T-helper 2 cell treated with Interferon-gamma antibody and Interleukin-4, amounts not matched to agents 5 μg/mL and 100 μg/mL, for 36 hours (primary cell): ENCODE results near the gene CAMK1D.
"Not testable (repeated sequence)": the region's sequence is repeated elsewhere in the genome, so short reads cannot be mapped to it uniquely, and the experiment has no call there.

Source experiments
- DNase-seq: peaks from one replicate; pipeline ENCODE4 v3.0.0; 2021; ENCODE audit warnings: low spot score
- H3K27ac Mint-ChIP-seq: one replicate; pipeline ENCODE4 v1.8.0; 2021; ENCODE audit warnings: mild to moderate bottlenecking, mixed read lengths
- H3K27me3 Mint-ChIP-seq: one replicate; pipeline ENCODE4 v1.8.0; 2021; ENCODE audit warnings: low read depth, mixed read lengths
- H3K36me3 Mint-ChIP-seq: one replicate; pipeline ENCODE4 v1.8.0; 2021; ENCODE audit warnings: low read depth, mixed read lengths
- H3K4me1 Mint-ChIP-seq: one replicate; pipeline ENCODE4 v1.8.0; 2021; ENCODE audit warnings: low read depth, mixed read lengths
- H3K4me3 Mint-ChIP-seq: one replicate; pipeline ENCODE4 v1.8.0; 2022; ENCODE audit warnings: mild to moderate bottlenecking, moderate library complexity, mixed read lengths
- H3K9me3 Mint-ChIP-seq: one replicate; pipeline ENCODE4 v1.8.0; 2021; ENCODE audit warnings: mixed read lengths

CAMK1D gene

DNA sequence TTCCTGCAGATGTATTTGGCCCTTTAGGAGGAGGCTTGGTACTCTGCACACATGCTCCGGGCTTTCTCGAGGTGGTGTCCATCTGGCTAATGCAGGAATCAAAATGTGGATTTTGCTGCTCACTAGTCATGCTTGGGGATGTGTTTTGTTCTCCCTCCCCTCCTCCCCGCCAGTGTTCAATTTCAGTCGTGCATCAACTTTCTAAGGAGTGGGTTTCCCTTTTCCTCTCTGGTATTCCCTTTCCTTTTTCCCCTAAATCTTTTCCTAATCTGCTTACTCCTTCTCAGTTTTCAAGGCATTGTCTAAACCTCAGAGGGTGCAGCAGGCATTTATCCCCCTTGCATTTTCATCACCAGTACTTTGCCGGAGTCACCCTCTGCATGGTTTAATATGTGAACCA is 450.4 kb downstream of the CAMK1D start:
- Mint-ChIP-seq H3K36me3 (no peaks in the 10 kb centered on the region), H3K27ac (no peak overlapping the region), H3K27me3 (no peaks in the 10 kb centered on the region), H3K9me3 (no peaks in the 10 kb centered on the region), H3K4me3 (no peak overlapping the region), H3K4me1 (no peaks in the 10 kb centered on the region)
- DNase-seq: no peak

DNA sequence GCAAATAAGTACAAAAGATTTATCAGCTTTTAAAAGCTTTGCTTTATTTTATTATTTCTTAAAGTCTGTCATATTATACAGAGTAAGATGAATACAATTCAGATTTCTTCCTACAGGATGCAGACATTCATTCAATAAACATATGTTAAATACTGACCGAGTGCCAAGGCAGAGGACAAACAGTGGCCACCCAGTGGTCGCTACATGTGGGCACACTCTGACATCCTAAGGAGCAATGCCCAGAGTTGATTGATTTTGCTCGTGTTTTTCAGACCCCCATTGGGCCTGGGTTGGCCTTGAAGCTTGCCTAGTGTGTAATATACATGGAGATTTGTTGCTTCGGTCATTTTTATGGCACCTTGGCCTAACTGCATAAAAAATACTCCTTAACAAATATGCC is 451.0 kb downstream of the CAMK1D start:
- no peaks in the 10 kb centered on the region for H3K27me3 Mint-ChIP-seq
- H3K9me3 Mint-ChIP-seq: no peaks in the 10 kb centered on the region
- H3K36me3 Mint-ChIP-seq: no peaks in the 10 kb centered on the region
- DNase-seq: no peak
- H3K4me1 Mint-ChIP-seq: no peaks in the 10 kb centered on the region
- no peak overlapping the region for H3K27ac Mint-ChIP-seq
- H3K4me3 Mint-ChIP-seq: no peak overlapping the region

DNA sequence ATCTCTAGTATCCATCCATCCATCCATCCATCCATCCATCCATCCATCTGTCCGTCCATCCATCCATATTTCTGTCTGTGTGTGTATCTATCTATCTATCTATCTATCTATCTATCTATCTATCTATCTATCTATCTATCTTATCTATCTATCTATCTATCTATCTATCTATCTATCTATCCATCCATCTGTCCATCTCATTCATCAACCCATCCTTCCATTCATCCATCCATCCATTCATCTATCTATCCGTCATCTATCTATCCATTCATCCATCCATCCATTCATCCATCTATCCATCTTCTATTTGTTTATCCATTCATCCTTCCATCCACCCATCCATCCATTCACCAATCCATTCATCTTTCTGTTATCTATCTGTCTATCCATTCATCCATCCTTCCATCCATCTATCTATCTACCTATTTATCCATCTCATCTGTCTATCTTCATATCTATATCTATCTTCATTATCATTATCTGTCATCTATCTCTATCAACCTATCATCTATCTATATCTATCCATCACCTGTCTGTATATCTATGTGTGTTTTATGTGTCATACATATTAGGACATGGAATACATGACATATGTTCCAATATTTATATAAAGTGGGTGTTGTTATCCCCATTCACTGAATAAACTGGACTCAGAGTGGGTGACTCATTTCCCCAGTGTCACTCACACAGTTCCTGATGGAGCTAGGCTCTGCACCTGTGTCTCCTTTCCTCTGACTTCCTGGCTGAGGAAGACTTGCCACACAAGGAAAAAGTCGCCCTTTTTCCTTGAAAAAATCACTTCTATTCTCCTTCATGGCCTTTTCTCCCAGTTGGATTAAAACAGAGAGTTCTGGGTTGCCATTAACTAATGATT is 452.1 kb downstream of the CAMK1D start:
- H3K27ac Mint-ChIP-seq: no peak overlapping the region
- no peak for DNase-seq
- H3K4me1 Mint-ChIP-seq: no peaks in the 10 kb centered on the region
- H3K4me3 Mint-ChIP-seq: no peak overlapping the region
- no peaks in the 10 kb centered on the region for H3K9me3 Mint-ChIP-seq
- H3K36me3 Mint-ChIP-seq: no peaks in the 10 kb centered on the region
- no peaks in the 10 kb centered on the region for H3K27me3 Mint-ChIP-seq

DNA sequence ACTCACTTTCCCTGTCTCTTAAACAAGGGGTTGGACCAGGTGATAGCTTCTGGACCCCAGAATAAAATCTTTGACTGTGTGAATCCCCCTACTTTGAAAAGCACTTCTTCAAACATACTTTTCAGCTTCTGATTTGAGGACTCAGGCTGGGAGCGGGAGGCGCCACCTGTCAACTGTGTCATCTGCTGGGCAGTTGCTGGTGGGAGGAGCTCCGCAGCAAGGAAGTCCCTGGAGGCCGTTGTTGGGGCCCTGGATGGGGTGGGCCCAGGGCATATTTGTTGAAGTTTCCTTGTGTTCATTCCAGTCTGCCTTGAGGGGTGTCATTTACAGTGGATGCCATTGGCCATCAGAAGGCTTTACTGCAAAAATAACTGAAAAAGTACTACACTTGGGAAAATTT is 454.4 kb downstream of the CAMK1D start:
- no peak overlapping the region for H3K4me3 Mint-ChIP-seq
- H3K27me3 Mint-ChIP-seq: no peaks in the 10 kb centered on the region
- no peaks in the 10 kb centered on the region for H3K9me3 Mint-ChIP-seq
- no peaks in the 10 kb centered on the region for H3K4me1 Mint-ChIP-seq
- H3K36me3 Mint-ChIP-seq: no peaks in the 10 kb centered on the region
- no peak overlapping the region for H3K27ac Mint-ChIP-seq
- DNase-seq: no peak

DNA sequence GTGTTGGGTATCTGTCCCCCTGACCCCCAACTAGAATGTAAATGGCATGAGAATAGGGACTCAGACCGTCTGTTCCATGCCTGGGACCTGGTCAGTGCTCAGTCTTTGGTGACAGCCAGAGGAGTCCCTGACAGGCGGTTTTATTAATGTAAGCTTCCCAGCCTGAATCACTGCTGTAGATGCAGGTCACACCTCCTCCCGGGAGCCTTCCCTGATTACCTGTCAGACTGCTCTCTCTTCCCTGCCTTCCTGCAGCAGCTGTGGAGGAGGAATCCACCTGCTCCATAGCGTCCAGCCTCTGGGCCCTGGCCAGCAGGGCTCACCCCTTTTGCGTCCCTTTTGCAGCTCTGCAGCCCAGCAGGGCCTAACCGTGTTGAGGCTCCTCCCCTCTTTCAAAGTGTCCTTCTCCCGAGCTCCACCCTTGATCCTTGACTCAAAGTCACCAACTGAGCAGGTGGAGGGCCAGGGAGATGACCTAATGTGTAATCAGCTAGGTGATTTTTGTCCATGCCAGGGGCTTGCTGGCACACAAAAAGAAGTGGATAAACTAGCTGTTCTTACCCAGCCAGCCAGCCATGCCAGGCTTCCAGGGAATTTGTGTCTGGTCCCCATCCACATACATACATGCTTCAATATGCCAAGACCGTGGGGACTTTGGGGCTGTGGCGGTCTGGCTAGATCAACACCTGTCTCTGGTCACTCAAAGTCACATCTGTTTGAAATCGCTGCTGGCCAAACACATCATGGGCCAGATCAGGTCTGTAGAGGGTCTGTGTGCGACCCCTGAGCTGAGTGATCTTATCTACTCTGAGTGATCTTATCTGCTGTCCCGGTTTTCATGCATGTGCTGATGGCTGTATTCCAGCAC is 457.1 kb downstream of the CAMK1D start:
- Mint-ChIP-seq H3K9me3 (no peaks in the 10 kb centered on the region), H3K4me3 (no peak overlapping the region), H3K27me3 (no peaks in the 10 kb centered on the region), H3K27ac (no peak overlapping the region), H3K4me1 (no peaks in the 10 kb centered on the region), H3K36me3 (no peaks in the 10 kb centered on the region)
- no peak for DNase-seq

DNA sequence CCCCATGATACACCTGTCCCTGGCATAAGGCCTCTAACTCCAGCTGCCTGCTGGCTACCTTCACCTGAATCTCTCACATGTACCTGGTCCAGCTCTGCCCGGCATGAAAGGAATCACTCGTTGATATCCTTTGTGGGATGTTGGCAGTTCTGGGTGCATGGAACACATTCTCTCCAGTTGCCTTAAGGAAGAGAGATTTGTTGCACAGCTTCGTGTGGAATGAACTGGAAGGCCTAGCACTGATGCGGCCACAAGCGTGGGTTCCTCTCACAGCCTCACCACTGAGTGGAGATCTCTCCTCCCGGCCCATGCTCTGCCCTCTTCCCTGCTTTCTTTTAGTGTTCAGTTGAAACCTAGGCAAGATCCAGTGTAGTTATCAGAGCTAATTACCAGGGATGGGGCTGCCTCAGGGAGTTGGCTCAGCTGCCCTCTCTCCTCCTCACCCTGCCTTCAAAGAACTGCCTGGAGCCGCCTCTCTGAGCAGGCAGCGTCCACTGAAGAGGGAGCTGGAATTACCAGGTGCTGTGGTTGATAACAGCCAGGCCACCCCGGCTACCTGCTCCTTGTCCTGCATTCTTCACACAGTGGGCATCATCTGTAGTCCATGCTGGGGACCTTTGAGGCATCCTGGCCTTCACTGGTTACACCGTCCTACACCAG is 457.9 kb downstream of the CAMK1D start:
- no peak overlapping the region for H3K27ac Mint-ChIP-seq
- no peaks in the 10 kb centered on the region for H3K27me3 Mint-ChIP-seq
- no peak for DNase-seq
- no peak overlapping the region for H3K4me3 Mint-ChIP-seq
- H3K4me1 Mint-ChIP-seq: no peaks in the 10 kb centered on the region
- H3K36me3 Mint-ChIP-seq: no peaks in the 10 kb centered on the region
- no peaks in the 10 kb centered on the region for H3K9me3 Mint-ChIP-seq

DNA sequence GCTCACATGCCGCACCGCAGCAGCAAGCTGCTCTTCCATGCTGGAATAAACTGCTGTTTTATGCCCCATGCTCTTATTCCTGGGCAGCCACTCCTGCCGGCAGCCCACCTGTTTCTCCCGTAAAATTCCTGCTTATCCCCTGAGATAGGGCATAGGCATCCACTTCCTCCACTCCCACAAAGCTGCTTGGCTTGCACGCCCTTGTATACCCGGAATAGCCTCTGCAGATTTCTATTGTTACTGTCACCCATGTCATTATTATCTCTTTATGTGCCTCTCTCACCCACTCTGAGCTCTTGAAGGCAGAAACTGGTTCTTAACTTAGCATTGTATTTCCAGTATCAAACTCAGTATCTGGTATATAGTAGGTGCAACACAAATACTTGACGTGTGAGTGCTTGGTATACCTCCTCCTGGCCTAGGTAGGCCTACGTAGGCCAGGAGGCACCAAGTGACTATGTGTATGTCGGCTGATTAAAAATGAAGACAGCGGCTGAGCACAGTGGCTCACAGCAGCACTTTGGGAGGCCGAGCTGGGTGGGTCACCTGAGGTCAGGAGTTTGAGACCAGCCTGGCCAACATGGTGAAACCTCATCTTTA is 458.8 kb downstream of the CAMK1D start:
- H3K27me3 Mint-ChIP-seq: no peaks in the 10 kb centered on the region
- no peak for DNase-seq
- H3K36me3 Mint-ChIP-seq: no peaks in the 10 kb centered on the region
- H3K4me3 Mint-ChIP-seq: no peak overlapping the region
- no peak overlapping the region for H3K27ac Mint-ChIP-seq
- no peaks in the 10 kb centered on the region for H3K9me3 Mint-ChIP-seq
- no peaks in the 10 kb centered on the region for H3K4me1 Mint-ChIP-seq

DNA sequence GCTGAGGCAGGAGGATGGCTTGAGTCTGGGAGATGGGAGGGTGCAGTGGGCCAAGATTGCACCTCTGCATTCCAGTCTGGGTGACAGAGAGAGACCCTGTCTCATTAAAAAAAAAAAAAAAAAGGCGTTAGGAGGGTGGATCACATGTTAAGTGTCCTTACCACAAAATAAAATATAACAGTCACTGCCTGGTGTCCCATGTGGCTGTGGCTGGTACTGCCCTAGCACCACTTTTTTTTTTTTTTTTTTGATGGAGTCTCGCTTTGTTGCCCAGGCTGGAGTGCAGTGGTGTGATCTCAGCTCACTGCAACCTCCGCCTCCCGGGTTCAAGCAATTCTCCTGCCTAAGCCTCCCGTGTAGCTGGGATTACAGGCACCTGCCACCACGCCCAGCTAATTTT is 460.7 kb downstream of the CAMK1D start:
- not testable (repeated sequence) for H3K4me3 Mint-ChIP-seq, H3K27ac Mint-ChIP-seq, H3K36me3 Mint-ChIP-seq, H3K4me1 Mint-ChIP-seq, DNase-seq, H3K27me3 Mint-ChIP-seq, H3K9me3 Mint-ChIP-seq

DNA sequence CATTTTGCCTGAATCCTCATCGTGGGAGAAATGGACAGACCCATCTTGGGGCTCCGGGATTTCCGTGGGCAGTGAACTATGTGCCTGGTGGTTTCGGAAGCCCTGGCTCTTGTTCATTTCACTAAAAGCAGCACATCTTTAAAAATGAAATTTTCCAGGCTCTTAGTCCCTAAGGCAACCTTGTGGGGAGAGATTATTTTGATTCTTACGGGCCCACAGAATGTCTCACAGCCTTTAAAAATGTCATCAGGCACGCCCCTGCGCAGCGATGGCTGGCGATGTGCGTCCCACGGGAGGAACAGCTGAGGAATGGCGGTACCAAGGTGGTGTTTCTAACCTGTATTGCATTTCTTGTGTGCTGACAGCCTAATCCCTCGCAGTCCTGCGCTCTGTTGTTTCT is 462.5 kb downstream of the CAMK1D start:
- no peaks in the 10 kb centered on the region for H3K9me3 Mint-ChIP-seq
- no peaks in the 10 kb centered on the region for H3K4me1 Mint-ChIP-seq
- no peak overlapping the region for H3K4me3 Mint-ChIP-seq
- H3K27ac Mint-ChIP-seq: no peak overlapping the region
- no peaks in the 10 kb centered on the region for H3K27me3 Mint-ChIP-seq
- peaks cover 3% of the 10 kb centered on the region for H3K36me3 Mint-ChIP-seq
- DNase-seq: no peak

DNA sequence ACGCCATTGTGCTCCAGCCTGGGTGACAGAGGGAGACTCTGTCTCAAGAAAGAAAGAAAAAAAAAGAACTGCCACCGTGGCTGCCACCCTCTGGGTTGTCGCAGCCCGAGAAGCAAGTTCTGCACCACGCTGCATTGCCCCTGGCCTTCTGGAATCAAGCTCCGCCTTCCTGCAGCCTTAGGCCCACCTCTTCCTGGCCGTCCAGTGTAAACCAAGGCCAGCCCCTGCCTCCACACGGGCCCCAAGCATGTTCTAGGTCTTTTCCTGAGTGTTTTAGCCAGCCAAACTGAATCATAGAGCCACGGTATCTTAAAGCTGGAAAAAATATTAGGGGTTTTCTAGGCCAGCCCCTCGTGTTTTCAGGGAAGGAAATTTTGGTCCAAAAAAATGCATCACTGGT is 463.2 kb downstream of the CAMK1D start:
- no peaks in the 10 kb centered on the region for H3K9me3 Mint-ChIP-seq
- peaks cover 3% of the 10 kb centered on the region for H3K36me3 Mint-ChIP-seq
- no peaks in the 10 kb centered on the region for H3K27me3 Mint-ChIP-seq
- no peak for DNase-seq
- no peak overlapping the region for H3K4me3 Mint-ChIP-seq
- no peak overlapping the region for H3K27ac Mint-ChIP-seq
- H3K4me1 Mint-ChIP-seq: no peaks in the 10 kb centered on the region

DNA sequence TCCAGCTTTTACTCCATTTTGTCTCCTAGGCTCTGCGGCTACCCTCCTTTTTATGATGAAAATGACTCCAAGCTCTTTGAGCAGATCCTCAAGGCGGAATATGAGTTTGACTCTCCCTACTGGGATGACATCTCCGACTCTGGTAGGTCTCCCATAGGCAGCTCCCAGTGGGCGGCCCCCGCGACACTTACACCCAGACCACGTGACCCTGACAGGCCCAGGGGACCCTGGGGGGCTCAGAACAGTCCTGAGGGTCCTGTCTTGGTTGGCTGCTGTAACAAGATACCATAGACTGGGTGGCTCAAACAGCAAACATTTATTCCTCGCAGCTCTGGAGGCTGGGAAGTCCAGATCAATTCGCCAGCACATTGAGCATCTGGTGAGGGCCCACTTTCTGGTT is 464.8 kb downstream of the CAMK1D start:
- no peak overlapping the region for H3K4me3 Mint-ChIP-seq
- peaks cover 3% of the 10 kb centered on the region for H3K36me3 Mint-ChIP-seq
- peak overlapping the region; percentile 49 for H3K27ac Mint-ChIP-seq
- H3K9me3 Mint-ChIP-seq: no peaks in the 10 kb centered on the region
- no peak for DNase-seq
- no peaks in the 10 kb centered on the region for H3K27me3 Mint-ChIP-seq
- no peaks in the 10 kb centered on the region for H3K4me1 Mint-ChIP-seq

DNA sequence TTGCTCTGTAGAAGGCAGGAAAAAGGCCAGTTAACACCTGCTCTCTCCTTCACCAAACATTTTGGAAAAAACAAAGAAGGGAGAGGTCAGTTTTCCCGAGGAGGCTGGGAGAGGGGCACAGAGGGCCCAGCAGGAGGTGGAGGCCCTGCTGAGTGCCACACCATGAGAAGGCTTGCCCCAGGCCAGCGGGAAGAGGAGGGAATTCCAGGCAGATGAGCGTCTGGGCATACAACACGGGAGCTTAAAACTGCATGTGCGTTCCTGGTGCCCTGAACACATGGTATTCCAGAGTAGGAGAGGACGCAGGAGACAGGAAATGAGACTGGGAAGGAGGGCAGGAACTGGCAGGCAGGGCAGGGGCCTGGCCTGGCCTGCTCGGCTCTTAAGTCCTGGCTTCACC is 469.7 kb downstream of the CAMK1D start:
- Mint-ChIP-seq H3K27ac (no peak overlapping the region), H3K27me3 (no peaks in the 10 kb centered on the region), H3K9me3 (no peaks in the 10 kb centered on the region), H3K36me3 (peaks cover under 1% of the 10 kb centered on the region), H3K4me3 (no peak overlapping the region), H3K4me1 (no peaks in the 10 kb centered on the region)
- DNase-seq: no peak

DNA sequence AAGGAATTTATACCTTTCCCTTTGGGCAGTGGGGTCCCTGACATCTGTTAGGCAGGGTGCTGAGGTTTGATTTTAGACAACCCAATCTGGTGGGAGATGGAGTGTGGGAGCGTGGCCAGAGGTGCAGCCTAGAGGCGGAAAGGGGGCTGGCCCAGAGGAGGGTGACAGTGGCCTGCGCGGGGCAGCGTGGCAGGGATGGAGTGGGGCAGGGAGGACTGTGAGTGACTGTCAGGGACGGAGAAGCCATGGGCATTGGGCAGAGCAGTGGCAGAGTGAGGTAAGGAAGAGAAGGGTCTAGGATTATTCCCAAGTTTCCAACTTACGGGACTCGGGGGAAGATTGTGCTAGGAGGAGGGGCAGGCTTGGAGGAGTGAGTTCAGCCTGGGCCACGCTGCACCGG is 470.3 kb downstream of the CAMK1D start:
- Mint-ChIP-seq H3K9me3 (no peaks in the 10 kb centered on the region), H3K27ac (no peak overlapping the region), H3K36me3 (no peaks in the 10 kb centered on the region), H3K27me3 (no peaks in the 10 kb centered on the region), H3K4me1 (no peaks in the 10 kb centered on the region), H3K4me3 (no peak overlapping the region)
- DNase-seq: no peak
